Measurements from ENCODE around the gene CNTNAP5. TPM values are rescaled to one million over a fixed set of nuclear protein-coding genes. Genes with fewer than 3 reads are reported as not detected.

CNTNAP5 gene
- total RNA-seq, 1 donor from 2014 or later: not detected

DNA sequence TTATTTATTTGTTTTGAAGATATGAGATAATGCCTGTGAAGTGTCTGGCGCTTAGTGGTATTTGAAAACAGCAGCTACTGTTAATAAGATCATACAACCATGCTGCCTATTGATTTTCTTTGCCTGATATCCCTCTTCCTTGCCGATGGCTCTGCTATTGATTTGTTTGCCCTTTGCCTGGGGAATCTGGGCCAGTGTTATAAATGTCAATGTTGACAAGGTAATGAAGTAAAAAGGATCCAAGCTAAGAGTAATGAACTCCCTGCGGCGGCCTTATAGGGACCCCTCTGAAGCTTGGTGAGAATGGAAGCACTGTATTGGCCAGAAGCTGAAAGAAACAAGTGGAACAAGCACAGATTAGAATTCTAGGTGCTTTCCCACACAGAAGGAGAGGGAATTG is 854.6 kb downstream of the CNTNAP5 start:
- ATAC-seq: no peak
- intact Hi-C loops (cut with DNase I): no loop called here
- no peak for DNase-seq (ENCODE audit: low spot score)

DNA sequence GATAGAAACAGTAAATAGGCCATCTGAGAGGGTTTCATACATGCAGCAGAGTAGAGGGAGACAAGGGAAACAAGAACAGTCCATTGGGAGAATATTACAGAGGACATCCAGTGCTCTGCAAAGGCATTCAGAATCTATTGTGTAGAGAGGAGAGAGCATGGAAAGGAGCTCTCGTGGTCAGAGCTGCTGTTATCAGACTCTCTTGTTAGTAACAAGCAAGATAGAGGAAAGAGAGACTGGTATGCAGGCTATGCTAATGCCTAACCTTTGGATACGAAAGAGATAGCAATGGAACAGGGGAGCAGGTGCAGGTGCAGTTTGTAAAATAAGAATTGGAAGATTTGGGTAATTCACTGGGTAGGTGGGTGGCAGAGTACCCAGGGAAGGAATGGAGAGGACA is 855.9 kb downstream of the CNTNAP5 start:
- intact Hi-C loops (cut with DNase I): no loop called here
- no peak for DNase-seq (ENCODE audit: low spot score)
- ATAC-seq: no peak

DNA sequence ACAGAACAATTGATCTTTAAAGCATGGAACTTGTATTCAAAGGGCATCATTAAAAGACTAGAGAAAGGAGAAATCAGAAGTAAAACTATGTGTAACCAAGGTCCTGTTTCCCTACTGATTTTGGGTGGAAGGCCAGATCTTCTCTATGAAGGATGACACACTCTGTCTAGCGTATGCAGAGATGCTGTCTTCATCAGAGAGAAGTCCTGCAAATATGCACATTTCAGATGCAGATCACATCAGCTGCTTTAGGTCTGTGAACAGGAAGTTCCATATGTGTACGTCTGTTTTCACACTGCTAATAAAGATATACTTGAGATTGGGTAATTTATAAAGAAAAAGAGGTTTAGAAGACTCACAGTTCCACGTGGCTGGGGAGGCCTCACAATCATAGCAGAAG is 857.3 kb downstream of the CNTNAP5 start:
- intact Hi-C loops (cut with DNase I): no loop called here
- DNase-seq (ENCODE audit: low spot score) (no peak), ATAC-seq (no peak)

GRCh38 chr2:124883595-124883994 is 858.5 kb downstream of the CNTNAP5 start:
- DNase-seq (ENCODE audit: low spot score): no peak
- intact Hi-C loops (cut with DNase I): no loop called here
- no peak for ATAC-seq

- DNase-seq (ENCODE audit: low spot score) (no peak), ATAC-seq (no peak)
- intact Hi-C loops (cut with DNase I): no loop called here
Measured at GRCh38 chr2:124884315-124884714, 859.2 kb downstream of the CNTNAP5 start.

DNA sequence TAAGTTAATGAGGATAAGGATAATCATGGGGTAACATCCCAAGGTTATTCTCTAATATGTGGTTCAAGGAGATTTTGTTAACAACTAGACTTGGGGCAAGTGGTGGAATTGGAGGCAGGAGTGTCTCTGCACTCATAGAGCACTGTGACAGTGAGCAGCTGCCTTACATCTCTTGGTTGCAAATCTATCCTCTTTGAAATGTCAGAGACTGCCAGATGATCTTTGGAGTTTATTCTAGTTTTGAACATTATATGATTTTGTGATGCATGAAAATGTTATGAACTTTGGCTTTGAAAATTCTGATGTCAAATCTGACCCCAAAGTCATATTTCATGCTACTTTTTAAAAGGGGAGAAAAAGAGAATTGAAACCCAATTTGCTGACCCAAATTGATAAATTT is 861.1 kb downstream of the CNTNAP5 start:
- DNase-seq (ENCODE audit: low spot score) (no peak), ATAC-seq (no peak)
- intact Hi-C loops (cut with DNase I): no loop called here

- intact Hi-C loops (cut with DNase I): no loop called here
- ATAC-seq: no peak
Measured at GRCh38 chr2:124887466-124887865, 862.4 kb downstream of the CNTNAP5 start.

GRCh38 chr2:124888431-124888830 is 863.3 kb downstream of the CNTNAP5 start:
- DNase-seq (ENCODE audit: low spot score): no peak
- intact Hi-C loops (cut with DNase I): no loop called here
- ATAC-seq: no peak

More at GRCh38 chr2:124887466-124887865, 862.4 kb downstream of the CNTNAP5 start:
- no peak for DNase-seq (ENCODE audit: low spot score)

DNA sequence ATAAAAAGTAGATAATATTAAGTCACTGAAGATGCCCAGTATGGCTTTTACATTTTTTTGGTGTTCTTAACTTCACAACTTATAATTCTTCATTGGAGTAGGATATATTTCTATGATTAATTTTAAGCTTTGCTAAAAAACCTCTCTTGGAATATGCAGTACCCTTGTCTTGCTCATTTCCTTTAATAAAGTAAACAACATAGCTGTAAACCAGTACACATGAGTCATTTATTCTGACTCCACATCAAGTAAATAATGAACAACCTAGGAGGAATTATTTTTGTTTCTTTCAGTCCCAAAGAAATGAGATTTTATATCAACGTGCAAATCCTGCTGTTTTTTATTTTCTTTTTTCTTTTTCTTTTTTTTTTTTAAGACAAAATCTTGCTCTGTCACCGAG is 869.1 kb downstream of the CNTNAP5 start:
- intact Hi-C loops (cut with DNase I): no loop called here
- DNase-seq (ENCODE audit: low spot score) (no peak), ATAC-seq (no peak)

DNA sequence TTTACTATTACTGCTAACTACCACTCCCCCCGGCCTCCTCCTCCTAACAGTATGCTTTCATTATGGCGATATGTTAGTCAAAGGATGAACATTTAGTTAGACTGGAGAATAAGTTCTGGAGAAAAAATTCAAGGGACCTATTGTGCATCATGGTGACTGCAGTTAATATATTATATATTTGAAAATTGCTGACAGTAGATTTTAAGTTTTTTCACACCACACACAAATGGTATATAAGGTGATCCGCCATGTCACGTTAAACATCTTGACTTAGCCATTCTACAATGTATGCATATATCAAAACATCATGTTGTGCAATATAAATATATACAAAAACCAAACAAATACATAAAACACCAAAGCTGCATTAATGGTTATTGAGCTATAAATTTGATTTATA is 873.7 kb downstream of the CNTNAP5 start:
- DNase-seq (ENCODE audit: low spot score) (no peak), ATAC-seq (no peak)
- intact Hi-C loops (cut with DNase I): no loop called here

DNA sequence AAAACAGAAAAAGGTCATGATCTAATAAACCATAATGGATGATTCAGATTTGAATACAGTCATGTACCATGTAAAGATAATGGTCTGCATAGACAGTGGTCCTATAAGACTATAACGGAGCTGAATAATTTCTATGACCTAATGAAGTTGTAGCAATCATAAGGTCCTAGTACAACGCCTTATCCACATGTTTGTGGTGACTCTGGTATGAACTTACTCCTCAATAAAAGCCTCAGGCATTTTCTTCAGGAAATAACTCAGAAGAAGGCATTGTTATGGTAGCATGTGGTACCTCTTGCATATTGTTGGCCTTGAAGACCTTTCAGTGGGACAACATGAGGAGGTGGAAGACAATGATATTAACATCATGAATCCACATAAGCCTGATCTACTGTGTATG is 883.3 kb downstream of the CNTNAP5 start:
- ATAC-seq (no peak), DNase-seq (ENCODE audit: low spot score) (no peak)
- intact Hi-C loops (cut with DNase I): no loop called here

GRCh38 chr2:124911560-124911959 is 886.5 kb downstream of the CNTNAP5 start:
- no peak for ATAC-seq
- intact Hi-C loops (cut with DNase I): no loop called here
- DNase-seq (ENCODE audit: low spot score): no peak

- DNase-seq (ENCODE audit: low spot score) (no peak), ATAC-seq (no peak)
- intact Hi-C loops (cut with DNase I): no loop called here
Measured at GRCh38 chr2:124913868-124914267, 888.8 kb downstream of the CNTNAP5 start.

DNA sequence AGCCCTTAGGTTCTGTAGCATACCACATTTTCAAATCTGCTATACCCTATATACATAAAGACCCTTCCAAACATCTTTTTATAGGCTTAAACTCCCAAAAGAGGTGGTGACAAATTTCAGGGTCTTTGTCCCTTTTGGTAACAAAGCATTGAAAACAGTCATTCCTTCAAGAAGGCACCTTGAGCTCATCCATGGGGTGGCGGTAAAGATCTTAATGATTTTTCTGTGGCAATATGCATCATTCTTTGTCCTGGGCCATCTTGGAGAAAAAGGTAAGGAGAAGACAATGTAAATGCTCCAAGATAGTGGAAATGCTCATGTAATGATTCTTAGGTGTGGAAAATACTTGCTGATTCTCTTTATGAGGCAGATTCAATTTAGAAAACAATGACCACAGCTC is 890.5 kb downstream of the CNTNAP5 start:
- ATAC-seq: no peak
- DNase-seq (ENCODE audit: low spot score): no peak
- intact Hi-C loops (cut with DNase I): no loop called here

DNA sequence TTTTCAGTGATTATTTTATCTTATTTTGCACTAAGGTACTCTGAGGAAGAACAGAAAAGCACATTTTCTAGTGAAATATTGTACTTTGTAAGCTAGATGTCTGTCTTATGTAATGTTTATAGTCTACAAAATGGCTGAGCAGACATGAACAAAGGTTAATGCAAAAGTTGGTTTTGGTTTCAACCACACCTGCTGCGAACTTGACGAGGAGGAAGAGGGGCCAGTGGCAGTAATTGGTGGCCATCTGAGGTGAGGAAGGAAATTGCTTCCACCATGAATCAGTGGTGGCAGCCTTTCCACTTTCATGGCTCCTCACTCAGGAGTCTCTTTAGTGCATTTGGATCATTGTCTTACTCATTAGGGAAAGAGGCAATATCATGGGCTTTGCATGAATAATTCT is 894.2 kb downstream of the CNTNAP5 start:
- DNase-seq (ENCODE audit: low spot score): no peak
- intact Hi-C loops (cut with DNase I): no loop called here
- no peak for ATAC-seq

DNA sequence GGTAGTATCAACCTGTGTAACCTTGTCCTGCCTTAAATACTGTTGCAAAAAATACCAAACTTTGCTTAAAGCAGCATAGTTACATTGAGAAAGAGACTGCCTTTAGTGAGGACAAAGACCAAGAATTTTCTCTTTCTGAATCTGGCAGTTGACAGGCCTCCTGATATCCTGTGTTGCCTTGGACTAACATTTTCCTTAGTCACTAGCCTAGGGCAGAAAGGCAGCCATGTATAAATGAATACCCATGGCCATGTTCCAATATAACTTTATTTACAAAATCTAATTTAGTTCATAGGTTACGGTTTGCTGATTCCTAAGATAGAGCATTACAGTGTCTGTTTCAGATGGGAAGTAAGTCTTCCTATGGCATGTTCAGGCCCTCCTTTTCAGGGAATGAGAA is 895.4 kb downstream of the CNTNAP5 start:
- intact Hi-C loops (cut with DNase I): no loop called here
- no peak for ATAC-seq
- DNase-seq (ENCODE audit: low spot score): no peak

GRCh38 chr2:124921191-124921590 is 896.1 kb downstream of the CNTNAP5 start:
- intact Hi-C loops (cut with DNase I): no loop called here
- DNase-seq (ENCODE audit: low spot score): no peak
- no peak for ATAC-seq

GRCh38 chr2:124923097-124923496 is 898.0 kb downstream of the CNTNAP5 start:
- intact Hi-C loops (cut with DNase I): no loop called here
- no peak for DNase-seq (ENCODE audit: low spot score)

GRCh38 chr2:124933883-124934282 is 908.8 kb downstream of the CNTNAP5 start:
- ATAC-seq: no peak
- intact Hi-C loops (cut with DNase I): no loop called here
- DNase-seq (ENCODE audit: low spot score): no peak

More at GRCh38 chr2:124923097-124923496, 898.0 kb downstream of the CNTNAP5 start:
- no peak for ATAC-seq

DNA sequence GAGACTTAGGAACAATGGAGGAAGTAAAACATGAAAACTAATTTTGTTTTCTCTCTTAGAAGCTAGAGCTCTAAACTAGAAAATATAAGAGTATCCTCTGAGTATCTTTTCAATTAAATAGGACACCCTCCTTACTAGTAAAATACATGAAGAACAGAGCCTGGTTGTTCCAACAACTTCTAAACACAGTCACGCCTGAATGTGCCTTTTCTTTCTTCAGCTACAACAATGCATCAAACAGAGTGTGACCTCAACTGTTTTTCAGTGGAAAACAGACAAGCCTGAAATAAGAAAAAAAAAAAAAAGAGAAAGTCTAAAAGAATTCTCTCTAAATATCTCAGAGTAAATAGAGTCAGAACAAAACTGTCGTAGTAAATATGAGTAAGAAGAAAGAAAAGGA is 928.8 kb downstream of the CNTNAP5 start:
- intact Hi-C loops (cut with DNase I): no loop called here
- DNase-seq (ENCODE audit: low spot score): no peak
- no peak for ATAC-seq

DNA sequence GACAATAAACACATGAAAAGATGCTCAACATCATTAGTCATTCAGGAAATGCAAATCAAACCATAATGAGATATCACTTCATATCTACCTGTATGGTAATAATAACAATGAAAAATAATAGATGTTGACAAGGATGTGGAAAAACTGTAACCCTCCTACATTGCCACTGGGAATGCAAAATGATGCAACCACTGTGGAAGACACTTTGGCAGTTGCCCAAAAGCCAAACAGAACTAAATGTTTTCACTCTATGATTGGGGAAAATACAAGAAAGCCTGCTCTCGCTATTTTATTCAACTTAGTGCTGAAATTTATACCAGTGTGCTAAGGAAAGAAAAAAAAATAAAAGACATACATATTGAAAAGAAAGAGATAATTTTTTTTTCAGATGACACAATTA is 934.5 kb downstream of the CNTNAP5 start:
- intact Hi-C loops (cut with DNase I): no loop called here
- DNase-seq (ENCODE audit: low spot score) (no peak), ATAC-seq (peak; percentile 63)

GRCh38 chr2:124961132-124961531 is 936.0 kb downstream of the CNTNAP5 start:
- DNase-seq (ENCODE audit: low spot score) (no peak), ATAC-seq (no peak)
- intact Hi-C loops (cut with DNase I): no loop called here
